ENCODE data around the gene VAC14.
"Not testable (repeated sequence)": the region's sequence is repeated elsewhere in the genome, so short reads cannot be mapped to it uniquely, and the experiment has no call there.

VAC14 gene

DNA sequence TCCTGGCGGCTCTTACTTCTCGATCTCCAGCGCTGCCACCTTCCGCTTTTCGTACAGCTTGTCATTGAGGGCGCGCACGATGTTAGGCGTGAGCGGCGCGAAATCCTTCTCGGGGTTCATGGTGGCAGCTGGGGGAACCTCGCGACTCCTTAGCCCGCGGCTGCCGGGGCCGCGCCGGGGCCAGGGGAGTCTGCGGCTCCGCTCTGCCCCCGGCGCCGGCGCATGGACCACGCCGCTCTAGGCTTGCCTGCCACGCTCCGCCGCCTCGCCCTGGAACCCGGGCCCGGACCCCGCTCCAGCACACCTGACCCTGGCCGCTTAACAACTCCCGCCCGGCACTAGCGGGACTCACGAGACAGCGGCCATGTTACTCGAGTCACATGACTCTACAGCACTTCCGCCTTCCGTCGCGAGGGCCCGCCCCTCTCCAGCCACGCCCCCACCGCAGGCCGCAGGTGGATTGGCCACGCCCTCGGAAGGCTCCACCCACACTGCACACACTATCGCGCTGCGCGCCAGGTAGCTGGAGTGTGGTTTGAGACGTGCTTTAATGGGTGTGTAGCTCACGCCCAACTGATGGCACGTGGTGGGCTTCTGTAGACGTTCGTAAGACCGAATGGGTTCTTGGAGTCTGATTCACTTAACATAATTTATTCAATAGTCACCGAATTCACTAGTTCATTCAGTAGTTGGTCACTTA, at the start of gene VAC14:
TSS of gene VAC14 (minus strand) at position 378 of the 700 bp plus-strand sequence. CDS start at position 120, 258 bp downstream.
- peak; percentile 96 to 98 for DNase-seq (ENCODE audit: low read depth in 2 of 2)

DNA sequence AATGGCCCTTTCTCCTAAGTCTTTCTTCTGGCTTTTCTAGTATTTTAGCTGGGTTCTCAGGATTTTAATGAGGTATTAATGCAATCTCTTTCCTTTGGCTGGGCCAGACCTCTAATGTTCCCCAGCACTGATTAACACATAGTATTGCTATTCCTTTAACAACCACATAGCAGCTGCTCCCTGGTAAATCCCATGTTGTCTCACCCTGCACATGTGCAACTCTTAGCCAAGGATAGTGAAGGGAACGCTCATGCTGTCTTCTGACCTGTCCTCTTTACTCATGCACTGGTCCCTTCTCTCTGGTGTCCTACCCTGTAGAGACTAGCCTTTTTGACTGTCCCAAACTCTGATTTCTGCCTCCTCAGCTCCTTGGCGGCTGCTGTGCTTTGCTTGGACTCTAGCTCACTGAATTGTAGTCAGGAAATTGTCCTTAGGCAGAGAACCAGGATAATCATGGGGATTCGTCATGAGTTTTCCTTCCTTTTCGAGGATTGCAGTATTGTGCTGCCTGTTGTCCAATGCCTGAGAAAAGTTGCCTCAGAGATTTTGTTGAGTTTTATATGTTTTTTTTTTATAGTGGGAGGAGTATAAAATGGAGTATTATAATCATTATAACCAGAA, 22.6 kb upstream of the VAC14 start:
- DNase-seq (ENCODE audit: low read depth in 2 of 2), result not testable (repeated sequence)

DNA sequence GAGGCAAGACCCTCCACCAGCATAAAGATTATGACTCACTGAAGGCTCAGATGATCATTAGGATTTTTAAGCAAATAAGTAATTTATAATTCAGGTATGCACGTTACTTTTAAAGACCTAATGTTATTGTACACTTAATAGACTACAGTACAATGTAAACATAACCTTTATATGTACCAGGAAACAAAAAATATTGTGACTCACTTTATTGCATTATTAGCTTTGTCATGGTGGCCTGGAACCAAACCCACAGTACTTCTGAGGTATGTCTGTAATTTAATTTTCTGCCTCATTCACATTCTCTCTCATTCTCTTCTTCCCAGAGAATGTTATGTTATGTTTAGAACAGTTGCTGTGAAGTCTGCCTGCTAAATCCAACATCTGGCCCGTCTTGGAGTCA, 21.8 kb upstream of the VAC14 start:
- not testable (repeated sequence) for DNase-seq (ENCODE audit: low read depth in 2 of 2)

DNA sequence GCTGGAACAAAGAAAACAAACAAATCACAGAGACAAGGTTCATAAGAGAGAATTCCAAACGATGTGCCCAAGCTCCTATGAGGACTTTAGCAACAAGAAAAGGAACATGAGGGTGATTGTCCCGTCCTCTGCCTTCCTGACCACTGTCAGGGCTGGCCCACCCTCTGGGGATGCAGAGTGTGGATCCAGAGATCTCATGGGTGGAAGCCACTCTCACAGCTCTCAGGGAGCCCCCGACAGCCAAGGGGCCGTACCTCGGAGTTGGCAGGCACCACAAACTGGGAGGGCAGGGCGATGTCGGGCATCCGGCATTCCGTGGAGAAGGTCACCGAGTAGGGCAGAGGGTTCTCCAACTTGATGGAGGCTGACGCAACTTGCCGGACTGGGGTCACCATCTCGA, 17.1 kb upstream of the VAC14 start:
- DNase-seq (ENCODE audit: low read depth in 2 of 2), result not testable (repeated sequence)

DNA sequence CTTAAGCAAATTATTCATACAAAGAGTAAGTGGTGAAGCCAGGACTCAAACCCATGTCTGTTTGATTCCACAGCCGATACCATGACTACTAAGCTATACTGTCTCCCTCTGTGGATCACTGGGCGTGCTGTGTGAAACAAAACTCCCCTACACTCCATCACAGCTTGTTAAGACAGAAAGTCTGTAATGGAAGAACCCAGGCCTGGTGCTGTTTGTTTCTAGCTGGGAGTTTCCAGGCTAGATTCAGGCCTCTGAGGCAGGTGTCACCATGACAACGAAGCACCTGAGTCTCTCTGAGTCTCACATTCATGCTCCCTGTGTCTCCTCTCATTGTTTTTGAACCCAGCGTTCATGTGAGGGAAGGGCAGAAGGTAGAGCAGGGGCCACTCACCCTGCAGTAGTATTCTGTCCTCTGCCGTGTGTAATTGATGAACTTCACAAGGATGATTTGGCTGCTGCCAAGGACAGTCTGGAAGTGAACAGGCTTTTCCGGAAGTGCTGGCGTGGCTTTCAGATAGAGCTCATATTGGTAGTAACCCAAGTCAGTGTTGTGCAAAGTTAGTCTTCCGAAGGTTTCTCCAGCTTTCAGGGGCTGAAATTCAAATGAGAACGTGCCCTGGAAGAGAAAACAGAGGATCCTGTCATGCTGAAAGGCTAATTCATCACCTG, 8.6 kb upstream of the VAC14 start:
- no peak for DNase-seq (ENCODE audit: low read depth in 2 of 2)

DNA sequence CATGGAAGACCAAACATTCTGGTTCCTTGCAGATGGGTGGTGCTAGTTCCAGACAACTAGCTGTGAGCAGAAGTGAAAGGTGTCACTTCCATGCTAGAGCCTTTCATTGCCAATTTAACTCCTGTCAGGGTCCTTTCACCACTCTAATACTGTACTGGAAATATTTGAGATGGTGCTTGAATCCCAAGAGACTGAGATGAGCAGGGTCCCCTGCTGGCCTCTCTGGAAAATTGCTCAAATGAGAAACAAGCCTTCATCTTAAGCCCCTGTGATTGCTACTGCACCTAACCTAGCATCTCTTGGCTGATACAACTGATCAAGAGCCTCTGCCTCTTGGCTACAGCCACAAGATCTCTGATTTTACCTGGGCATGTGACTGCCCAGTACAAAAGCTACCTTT, 7.4 kb upstream of the VAC14 start:
- no peak for DNase-seq (ENCODE audit: low read depth in 2 of 2)

DNA sequence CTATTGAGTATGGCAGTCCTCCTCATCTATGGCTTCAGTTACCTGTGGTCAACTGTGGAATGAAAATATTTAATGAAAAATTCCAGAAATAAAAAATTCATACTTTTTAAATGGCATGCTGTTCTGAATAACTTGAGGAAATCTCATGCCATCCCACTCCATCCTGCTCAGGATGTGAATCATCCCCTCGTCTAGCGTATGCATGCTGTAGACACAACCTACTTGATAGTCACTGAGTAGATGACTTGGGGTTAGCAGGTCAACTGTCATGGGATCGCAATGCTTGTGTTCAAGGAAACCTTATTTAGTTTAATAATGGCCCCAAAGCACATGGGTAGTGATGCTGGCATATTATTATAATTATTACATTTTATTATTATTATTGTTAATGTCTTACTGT, 4.8 kb upstream of the VAC14 start:
- DNase-seq (ENCODE audit: low read depth in 2 of 2), result no peak

DNA sequence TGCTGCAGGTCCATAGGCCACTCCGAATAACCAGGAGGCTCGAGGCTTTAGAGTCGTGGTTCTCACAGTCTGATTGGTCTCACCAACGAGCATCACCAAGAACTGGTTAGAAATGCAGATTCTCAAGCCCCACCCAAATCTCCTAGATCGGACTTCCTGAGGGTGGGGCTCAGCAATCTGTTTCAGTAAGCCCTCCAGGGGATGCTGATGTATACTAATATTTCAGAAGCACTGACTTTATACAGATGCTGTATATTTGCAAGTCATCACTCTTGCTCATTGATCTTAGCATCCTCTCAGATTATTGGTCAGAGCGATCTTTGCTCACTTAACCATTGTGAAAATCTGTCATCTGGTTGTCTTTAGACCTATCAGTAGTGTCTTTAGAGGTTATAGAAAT, 4.4 kb upstream of the VAC14 start:
- no peak for DNase-seq (ENCODE audit: low read depth in 2 of 2)

DNA sequence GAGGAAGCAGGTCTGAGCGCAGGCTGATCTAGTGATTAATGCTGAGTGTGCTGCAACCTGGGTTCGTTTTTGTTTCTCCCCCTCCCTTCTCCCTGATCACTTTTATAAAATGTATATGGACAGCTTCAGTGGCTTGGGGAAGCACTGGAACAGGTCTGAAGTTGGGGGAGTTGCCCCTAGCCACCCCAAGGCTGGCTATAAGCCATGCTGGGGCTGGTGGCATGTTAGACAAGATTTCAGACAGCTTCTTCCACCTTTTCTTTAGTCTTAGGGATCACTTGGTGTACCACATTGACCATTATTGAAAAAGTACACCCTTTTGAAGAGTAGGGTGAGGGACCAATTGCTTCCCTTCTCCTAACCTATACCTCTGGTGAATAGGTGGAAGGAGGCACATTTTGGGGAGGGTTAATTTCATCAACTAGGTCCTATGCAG, 3.8 kb upstream of the VAC14 start:
- DNase-seq (ENCODE audit: low read depth in 2 of 2), result no peak

DNA sequence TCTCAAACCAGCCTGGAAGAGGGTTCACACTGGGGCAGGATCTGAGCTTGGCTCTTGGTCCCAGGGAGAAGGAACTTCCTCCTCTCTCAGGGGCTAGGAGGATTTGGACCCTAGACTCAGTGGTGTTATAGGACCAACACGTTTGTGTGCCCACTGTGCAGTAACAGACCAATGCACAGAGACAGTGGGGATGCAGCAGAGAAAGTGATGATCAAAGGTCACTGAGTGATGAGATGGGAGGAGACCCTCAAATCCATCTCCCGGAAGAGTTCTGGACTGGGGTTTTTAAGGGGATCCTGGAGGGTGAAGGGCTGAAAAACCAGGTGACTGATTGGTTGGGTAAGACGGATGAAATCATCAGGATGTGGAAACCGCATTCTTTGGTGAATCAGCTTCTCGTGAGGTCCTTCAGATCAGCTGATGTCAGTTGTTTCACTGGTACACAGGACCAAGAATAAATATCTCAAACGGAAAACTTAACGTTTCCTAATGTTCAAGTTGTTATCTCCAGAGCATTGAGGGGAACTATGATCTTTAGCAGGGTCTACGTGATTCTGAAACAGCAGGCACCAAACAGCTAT, 3.3 kb upstream of the VAC14 start:
- DNase-seq (ENCODE audit: low read depth in 2 of 2), result no peak

DNA sequence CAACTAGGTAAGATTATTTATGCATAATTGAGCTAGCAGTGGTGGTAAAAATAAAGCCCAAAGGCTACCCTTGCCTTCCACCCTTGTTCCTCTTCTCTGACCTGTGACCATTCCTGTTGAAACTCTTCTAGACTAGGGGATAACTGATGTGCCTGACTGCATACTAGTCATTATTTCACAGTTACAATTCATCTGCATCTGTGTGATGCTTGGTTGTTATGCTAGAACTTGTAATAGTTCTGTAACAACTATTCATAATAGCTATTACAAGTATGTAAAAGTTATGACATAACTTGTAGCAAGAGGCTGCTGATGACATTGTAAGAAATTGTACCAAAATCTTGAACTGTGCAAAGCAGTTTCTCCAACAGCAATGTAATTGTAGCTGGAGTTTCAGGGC, 2.4 kb upstream of the VAC14 start:
- no peak for DNase-seq (ENCODE audit: low read depth in 2 of 2)

DNA sequence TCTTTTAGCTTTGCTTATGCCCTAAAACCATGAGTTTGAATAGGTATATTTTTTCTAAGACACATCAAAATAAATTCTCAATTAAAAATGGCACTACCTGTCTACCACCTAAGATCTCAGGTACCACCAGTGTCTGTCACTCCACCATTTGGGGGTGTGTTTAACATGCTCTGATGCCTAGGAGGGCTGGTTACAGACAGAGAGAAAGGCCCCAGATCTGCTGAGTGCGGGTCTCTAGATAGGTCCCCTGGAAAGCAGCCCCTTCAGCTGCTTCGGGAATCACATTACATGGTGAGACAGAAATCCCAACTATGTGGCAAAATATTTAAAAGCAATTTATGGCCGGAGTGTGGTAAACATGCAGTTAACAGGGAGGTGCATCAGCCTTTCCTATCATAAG, 653 bp upstream of the VAC14 start:
- DNase-seq (ENCODE audit: low read depth in 2 of 2), result no peak

DNA sequence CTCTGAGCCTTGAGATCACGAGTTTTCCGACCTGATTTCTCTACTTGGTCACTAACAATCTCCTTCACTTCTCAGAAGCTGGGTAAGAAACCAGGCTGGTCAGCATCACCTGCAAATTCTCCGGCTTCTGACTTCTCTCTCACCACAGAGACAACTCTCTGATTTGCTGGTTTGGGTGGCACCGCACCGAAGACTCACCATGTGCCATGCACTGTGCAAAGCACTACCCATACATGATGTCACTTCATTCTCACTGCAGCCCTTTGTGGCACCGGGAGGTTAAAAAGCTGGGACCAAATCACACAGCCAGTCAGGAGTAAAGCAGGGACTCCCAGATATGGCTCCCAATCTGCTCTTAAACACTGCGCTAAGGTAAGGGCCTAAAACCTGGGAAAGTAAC, 647 bp downstream of the VAC14 start:
- no peak for DNase-seq (ENCODE audit: low read depth in 2 of 2)

DNA sequence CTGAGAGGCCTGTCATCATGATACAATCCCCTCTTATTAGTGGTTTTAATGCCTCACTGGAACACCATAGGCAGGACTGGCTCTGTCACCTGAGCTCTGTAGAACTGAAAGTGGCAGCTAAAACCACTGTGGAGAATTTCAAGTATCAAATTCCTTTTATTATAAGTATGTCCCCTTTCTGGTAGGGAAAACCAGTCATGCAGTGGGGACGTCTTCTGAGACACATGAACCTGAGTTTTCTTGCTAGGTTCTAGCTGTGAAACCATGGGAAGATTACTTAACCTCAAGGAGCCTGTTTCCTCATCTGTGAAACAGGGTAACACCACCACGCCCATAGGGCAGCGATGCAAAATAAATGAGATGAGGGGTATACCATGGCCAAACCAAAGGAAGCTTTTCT, 4.7 kb downstream of the VAC14 start:
- no peak for DNase-seq (ENCODE audit: low read depth in 2 of 2)

DNA sequence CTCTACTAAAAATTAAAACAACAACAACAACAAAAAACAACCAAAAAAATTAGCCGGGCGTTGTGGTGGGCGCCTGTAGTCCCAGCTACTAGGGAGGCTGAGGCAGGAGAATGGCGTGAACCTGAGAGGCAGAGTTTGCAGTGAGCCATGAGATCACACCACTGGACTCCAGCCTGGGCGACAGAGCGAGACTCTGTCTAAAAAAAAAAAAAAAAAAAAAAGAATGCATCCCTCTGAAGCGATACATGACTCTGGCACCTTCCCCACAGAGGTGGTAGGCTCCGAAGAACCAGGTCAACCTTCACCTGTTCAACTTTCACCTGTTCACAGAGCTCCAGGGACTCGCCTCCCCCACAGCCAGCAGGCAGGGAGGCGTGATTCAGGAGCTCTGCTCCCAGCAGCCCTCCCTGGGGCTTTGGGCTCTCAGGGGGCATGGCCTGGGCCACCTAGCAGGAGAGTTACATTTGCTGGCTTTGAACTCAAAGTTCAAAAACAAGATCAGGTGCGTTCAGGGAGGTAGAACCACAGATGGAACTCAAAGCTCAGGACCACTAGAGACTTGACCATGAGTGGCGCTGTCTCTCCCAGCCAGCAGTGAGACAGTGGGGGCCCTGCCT, 5.6 kb downstream of the VAC14 start:
- DNase-seq (ENCODE audit: low read depth in 2 of 2), result no peak

DNA sequence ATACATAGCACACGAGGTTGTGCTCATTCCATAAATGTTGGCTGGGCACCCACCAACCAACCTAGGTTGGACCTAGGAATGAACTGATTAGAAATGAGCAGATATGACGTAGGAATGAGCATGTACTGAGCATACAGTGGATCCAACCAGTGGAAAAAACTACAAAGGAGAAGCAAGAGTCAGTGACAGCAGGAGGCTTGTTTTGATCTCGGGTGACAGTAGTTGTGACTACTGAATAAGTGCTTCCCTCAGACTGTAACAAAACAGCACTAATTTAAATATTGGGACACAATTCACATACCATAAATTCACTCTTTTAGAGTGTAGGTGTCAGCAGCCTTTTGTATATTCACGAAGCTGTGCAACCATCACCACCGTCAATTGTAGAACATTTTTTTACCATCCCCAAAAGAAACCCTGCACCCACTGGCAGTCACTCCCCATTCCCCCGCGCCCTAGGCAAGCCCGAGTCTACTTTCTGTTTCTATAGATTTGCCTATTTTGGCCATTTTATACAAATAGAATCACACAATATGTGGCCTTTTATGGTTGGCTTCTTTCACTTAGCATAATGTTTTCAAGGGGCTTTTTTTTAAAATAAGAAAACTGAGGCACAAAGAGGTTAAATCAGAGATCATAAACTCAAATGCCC, 7.0 kb downstream of the VAC14 start:
- DNase-seq (ENCODE audit: low read depth in 2 of 2), result no peak

DNA sequence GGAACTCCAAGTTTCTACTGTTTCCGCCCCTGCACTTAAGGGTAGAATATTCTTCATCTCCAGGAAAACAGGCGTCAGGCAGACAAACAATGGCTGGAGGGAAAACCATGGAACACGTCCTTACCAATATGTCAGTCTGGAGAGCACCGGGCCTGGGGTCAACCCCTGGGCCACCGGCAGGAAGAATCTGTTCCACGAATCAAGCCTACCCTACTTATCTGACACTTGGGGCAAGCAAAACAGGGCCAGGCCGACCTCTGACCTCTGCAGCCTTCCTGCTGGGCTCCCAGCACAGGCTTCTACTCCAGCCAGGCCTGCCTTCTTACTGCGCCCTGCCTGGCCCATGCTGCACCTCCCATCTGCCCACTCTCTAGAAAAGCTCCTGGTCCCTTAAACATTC, 10.1 kb downstream of the VAC14 start:
- DNase-seq (ENCODE audit: low read depth in 2 of 2), result no peak

DNA sequence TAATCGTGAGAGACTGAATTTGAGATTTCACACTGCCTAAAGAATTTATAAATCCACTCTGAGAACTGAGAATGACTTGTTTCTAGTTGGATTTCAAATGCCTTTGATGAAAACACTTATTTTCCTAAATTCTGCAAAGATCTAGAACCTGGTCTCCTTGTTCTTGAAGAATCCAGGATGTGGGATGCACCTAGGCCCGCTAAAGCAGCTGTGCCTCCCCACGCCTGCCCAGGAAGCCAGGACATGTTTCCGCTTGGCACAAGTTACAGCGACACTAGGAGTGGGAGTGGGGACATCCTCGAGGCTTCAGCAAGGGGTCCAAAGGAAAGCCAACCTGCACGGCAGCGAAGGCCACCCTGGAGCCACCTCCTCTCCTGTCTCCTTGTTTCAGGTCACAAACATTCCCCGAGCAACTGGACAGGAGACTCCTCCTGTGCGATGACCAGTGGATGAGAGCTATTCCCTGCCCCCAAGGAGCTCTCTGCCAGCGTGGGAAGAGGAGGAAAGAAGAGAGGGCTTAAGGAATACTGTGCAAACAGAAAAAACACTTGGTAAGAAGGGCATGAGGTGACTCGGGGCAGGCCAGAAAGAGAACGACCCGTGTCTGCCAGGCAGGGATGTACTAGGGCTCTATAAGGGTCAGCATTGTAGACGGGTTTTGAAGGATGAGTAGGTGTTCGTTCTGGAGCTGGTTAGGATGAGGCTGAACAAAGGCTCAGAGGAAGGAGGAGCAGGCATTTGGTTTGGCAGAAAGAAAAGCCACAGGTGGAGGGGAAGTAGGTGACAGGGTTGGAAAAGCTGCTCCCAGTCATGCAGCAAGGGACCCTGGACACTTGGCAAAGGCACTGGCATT, 11.1 kb downstream of the VAC14 start:
- DNase-seq (ENCODE audit: low read depth in 2 of 2), result no peak

DNA sequence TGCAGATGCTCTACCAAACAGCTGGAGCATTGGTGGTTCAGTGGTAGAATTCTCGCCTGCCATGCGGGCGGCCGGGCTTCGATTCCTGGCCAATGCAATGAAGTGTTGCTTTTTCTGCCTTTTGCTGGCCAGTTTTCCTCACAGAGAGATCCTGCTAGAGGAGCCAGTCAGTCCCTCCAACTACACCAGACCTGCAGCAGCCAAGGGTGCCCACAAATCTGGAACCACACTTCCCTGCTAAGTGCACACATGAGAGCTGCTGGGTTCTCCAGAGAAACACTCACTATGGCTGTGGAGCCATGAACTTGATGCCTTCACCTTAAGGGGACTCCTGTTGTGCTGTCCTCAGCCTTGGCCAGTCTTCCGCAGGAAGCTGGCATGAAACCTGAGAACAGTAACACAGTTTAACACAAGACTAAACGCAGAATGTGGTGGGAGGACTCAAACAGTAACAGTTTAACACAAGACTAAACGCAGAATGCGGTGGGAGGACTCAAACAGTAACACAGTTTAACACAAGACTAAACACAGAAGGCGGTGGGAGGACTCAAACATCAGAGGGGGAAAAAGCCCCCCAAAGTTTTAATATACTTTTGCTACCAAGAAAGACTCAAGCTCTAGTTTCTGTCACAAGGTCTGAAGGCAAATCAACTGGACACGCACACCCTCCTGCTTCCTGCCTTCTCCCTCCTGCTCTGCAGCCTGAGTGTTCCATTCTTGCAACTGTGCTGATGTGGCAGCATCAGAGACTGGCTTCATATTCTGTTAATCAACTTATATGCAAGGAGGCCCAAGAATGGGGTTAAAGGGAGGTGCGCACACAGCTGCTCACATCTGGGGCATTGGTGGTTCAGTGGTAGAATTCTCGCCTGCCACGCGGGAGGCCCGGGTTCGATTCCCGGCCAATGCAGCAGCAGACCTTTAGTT, 12.0 kb downstream of the VAC14 start:
- no peak for DNase-seq (ENCODE audit: low read depth in 2 of 2)

Measured in stimulated activated CD4-positive, alpha-beta T cell treated with anti-CD3 and anti-CD28 coated beads, Interleukin-1b, Interleukin-23, amount 100 ng/mL, for 4 hours (primary cell).